Regular cardiac myocyte (primary cell): ENCODE measurements around the gene SMIM22. TPM values are rescaled to one million over a fixed set of nuclear protein-coding genes. Genes with fewer than 3 reads are reported as not detected.

ENCODE experiments used
- total RNA-seq: library from RNA; depleted of rRNA; stranded (reverse); fragments of >200 nt; gene quantifications from 2 replicates; pipeline ENCODE4 v1.2.3, GENCODE V29; 2014

Gene SMIM22, protein sequence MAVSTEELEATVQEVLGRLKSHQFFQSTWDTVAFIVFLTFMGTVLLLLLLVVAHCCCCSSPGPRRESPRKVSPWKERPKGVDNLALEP
- not detected in 2 replicates for total RNA-seq

DNA sequence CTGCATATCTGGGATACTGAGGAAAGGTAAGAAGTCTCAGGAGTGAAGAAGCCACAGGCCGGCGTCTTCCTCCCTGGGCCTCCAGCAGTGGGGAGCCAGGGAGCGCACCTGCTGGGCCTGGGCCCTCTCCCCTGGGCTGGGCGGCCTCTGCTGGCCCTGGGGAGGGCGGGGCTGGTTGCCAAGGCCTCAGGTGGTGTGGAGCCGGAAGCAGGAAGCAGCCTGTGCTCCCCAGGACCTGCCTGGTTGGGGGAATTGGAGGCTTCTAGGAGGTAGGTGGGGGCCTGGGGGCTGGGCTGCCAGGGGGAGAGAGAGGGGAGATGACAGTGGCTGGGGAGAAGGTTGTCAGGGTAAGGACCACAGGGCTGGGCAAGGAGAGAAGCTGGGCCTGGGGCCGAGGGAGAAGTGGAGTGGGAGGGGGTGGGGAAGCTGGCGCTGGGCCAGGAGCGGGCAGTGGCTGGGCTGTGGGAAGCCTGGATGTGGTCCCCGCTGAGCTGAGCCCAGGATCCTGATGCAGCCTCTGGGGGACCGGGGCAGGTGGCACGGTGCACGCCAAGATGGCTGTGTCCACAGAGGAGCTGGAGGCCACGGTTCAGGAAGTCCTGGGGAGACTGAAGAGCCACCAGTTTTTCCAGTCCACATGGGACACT lies at the start of gene SMIM22:
SMIM22 (plus strand) TSS at position 189 of the 647 bp plus-strand sequence; CDS start at position 555, 366 bp downstream.

DNA sequence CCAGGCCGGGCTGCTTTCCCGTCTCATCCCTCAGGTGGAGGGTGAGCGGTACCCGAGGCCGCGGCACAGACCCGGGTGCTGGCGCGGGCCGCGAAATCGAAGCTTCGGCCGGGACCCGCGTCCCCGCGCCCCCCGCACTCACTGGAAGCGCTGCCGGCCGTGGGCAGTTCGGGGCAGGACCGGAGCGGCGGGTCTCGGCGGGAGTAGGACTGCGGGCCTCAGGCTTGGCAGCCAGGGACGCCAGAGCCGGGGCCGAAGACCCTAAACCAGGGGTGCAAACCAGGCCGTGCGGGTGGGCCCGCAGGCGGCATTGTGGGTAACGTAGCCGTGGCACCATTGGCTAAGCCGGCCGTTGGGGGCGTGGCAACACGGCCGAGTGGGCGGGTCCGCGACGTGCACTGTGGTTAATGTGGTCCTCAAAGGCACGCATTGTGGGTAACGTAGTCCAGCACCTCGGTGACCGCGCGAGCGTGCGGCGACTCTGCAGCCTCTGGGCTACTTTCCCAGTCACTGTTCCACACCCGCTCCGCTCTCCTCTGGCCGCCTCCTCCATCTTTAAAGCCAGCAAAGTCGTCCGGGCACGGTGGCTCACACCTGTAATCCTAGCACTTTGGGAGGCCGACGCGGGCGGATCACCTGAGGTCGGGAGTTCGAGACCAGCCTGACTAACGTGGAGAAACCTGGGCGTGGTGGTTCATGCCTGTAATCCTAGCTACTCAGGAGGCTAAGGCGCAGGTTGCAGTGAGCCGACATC lies 28.1 kb upstream of the SMIM22 start, which contains the start of gene ZNF500:
ZNF500 (minus strand) TSS at position 288 of the 754 bp plus-strand sequence. CDS start 1,184 bp downstream, outside the sequence.

GRCh38 chr16:4787627-4788482 lies 7.3 kb upstream of the SMIM22 start, which contains the start of gene SEPTIN12:
Gene SEPTIN12, minus strand, starts transcription at chr16:4788345. Its CDS starts 700 bp downstream, at chr16:4787645.

DNA sequence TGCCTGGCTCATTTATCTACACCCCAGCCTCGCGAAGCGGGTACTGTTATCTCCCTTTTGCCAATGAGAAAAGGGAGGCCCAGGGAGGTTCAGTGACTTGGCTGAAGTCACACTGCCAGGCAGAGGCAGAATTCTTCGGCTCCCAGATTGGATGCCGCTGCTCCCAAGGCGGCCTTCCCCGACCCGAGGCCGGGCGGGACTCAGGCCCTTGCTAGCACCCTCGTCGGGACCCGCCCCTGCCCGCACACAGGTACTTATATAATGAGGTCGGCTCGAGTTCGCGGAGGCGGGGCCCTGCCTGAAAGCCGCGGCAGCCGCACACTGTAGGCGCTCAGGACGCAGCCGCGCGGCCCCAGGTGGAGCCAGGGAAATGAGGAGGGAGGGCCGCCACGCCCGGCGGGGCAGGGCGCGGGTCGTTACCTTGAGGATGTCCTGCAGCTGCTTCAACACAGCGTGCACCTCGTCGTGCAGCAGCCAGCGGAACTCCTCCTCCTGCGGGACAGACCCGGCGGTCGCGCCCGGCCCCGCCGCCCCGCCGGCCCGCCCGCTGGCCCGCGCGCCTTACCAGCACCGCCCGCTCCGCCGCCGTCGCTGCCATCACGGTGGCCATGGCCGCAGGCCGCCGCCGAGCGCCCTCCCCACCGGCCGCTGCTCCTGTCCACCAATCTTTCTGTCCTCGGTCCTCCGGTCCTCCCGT lies 6.9 kb downstream of the SMIM22 start, which contains the start of gene ROGDI:
ROGDI (minus strand) TSS at position 672 of the 697 bp plus-strand sequence; CDS start at position 610, 62 bp downstream.

Other genes starting within 250 kb of the SMIM22 start
- under 0.01 TPM in 2 replicates for gene C16orf96, start 239.0 kb upstream of the SMIM22 start, total RNA-seq
- 3.5 and 5.9 TPM in 2 replicates for gene UBALD1, start 180.5 kb upstream of the SMIM22 start, total RNA-seq
- 22.8 and 25.9 TPM in 2 replicates for gene MGRN1, start 170.5 kb upstream of the SMIM22 start, total RNA-seq
- gene NUDT16L1, start 101.8 kb upstream of the SMIM22 start, total RNA-seq = 18.0 and 33.2 TPM in 2 replicates
- 33.7 and 45.4 TPM in 2 replicates for gene ANKS3, start 61.1 kb upstream of the SMIM22 start, total RNA-seq
- gene DNAAF8, start 60.8 kb upstream of the SMIM22 start, total RNA-seq = 2.5 and 2.8 TPM in 2 replicates
- gene ZNF500, start 28.2 kb upstream of the SMIM22 start, total RNA-seq = 7.0 and 7.1 TPM in 2 replicates
- gene SEPTIN12, start 7.0 kb upstream of the SMIM22 start, total RNA-seq = not detected in 2 replicates
- gene ROGDI, start 7.3 kb downstream of the SMIM22 start, total RNA-seq = 16.6 and 21.1 TPM in 2 replicates
- 43.4 and 62.9 TPM in 2 replicates for gene GLYR1, start 51.9 kb downstream of the SMIM22 start, total RNA-seq
- gene UBN1, start 52.1 kb downstream of the SMIM22 start, total RNA-seq = 20.9 and 21.7 TPM in 2 replicates
- gene PPL, start 141.8 kb downstream of the SMIM22 start, total RNA-seq = 1.5 and 11.6 TPM in 2 replicates
- gene SEC14L5, start 163.0 kb downstream of the SMIM22 start, total RNA-seq = 0.28 TPM in 1 of 2 replicates, not detected in the other
- 9.4 and 16.1 TPM in 2 replicates for gene NAGPA, start 238.6 kb downstream of the SMIM22 start, total RNA-seq